ENCODE measurements around the gene TMED9.

- TF ChIP-seq EZH2 (IDR thresholded peaks at IDR 0.05) (no peak), POLR2AphosphoS5 (IDR thresholded peaks at IDR 0.05; ENCODE audit: borderline replicate concordance, low read depth, low read length) (no peak), FOXP2 (optimal IDR thresholded peaks at IDR 0.05; ENCODE audit: control extremely low read depth, extremely low read length, insufficient read depth) (no peak)
These were observed 6.5 kb downstream of the TMED9 start for GRCh38 chr5:177598477-177598876.

Data from SK-N-MC (cell line).